GM18909 (cell line): ENCODE results near the gene ULK2.
A peak's percentile ranks its signal among the peaks of the same experiment; 100 is the strongest.

Experiments used
- ATAC-seq: cut with Tn5 transposase; IDR thresholded peaks from one replicate; pipeline ENCODE4 v1.9.1; 2021; ENCODE audit warnings: mild to moderate bottlenecking; ENCODE audit not compliant: unreplicated experiment, poor library complexity

ULK2 gene

GRCh38 chr17:19750020-19750572 is 117.6 kb downstream of the ULK2 start:
- ATAC-seq: no peak

- no peak for ATAC-seq
Observed at GRCh38 chr17:19748807-19749193, 118.9 kb downstream of the ULK2 start.

- no peak for ATAC-seq
Observed at GRCh38 chr17:19747829-19748806, 119.6 kb downstream of the ULK2 start, which contains the start of gene ALDH3A1. Gene ALDH3A1 (minus strand): TSS chr17:19748298. CDS start chr17:19745129, 3,169 bp downstream.

GRCh38 chr17:19747159-19747719 is 120.5 kb downstream of the ULK2 start:
- no peak for ATAC-seq

- ATAC-seq: no peak
Observed at GRCh38 chr17:19746517-19746916, 121.2 kb downstream of the ULK2 start.

- ATAC-seq: peak; percentile 62
Observed at GRCh38 chr17:19744922-19745757, 122.6 kb downstream of the ULK2 start.

GRCh38 chr17:19744492-19744891 is 123.2 kb downstream of the ULK2 start:
- no peak for ATAC-seq

- no peak for ATAC-seq
Observed at GRCh38 chr17:19743101-19744100, 124.3 kb downstream of the ULK2 start.

- ATAC-seq: no peak
Observed at GRCh38 chr17:19742495-19742894, 125.2 kb downstream of the ULK2 start.

- no peak for ATAC-seq
Observed at GRCh38 chr17:19741832-19742457, 125.8 kb downstream of the ULK2 start.

GRCh38 chr17:19740933-19741332 is 126.8 kb downstream of the ULK2 start:
- no peak for ATAC-seq

GRCh38 chr17:19739241-19740201 is 128.2 kb downstream of the ULK2 start:
- no peak for ATAC-seq

GRCh38 chr17:19738757-19739156 is 129.0 kb downstream of the ULK2 start:
- no peak for ATAC-seq

GRCh38 chr17:19738073-19738449 is 129.7 kb downstream of the ULK2 start:
- no peak for ATAC-seq

GRCh38 chr17:19737305-19738072 is 130.2 kb downstream of the ULK2 start:
- no peak for ATAC-seq

GRCh38 chr17:19736071-19736470 is 131.7 kb downstream of the ULK2 start:
- ATAC-seq: no peak

GRCh38 chr17:19733953-19734526 is 133.7 kb downstream of the ULK2 start:
- no peak for ATAC-seq
